ENCODE data around the gene MDM2.

DNA sequence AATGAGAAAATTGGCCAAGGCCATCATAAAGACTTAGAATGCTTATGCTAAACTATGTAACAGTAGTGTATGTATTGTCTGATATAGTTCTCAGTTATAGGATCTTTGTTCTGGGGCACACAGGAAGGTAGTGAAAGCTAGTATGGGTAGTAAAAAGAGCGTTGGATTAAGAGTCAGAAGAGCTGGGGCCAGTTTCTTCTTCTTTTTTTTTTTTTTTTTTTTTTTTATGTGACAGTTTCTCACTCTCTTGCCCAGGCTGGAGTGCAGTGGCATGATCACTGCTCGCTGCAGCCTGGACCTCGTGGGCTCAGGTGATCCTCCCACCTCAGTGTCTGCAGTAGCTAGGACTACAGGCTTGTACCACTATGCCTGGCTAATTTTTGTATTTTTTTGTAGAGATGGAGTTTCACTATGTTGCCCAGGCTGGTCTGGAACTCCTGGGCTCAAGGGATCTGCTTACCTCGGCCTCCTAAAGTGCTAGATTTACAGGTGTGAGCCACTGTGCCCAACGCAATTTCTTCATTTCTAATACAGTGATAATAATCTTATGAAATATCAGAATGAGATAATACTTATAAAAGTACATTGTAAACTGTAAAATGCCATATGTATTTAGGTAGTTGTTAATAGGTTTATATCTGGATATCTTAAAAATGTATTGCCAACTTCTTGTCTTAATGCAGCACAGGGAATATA lies 7.4 kb downstream of the MDM2 start:
- TF ChIP-seq CTCF (conservative IDR thresholded peaks at IDR 0.05; ENCODE audit: low read depth, low read length) = no peak
- TF ChIP-seq EZH2 (IDR thresholded peaks at IDR 0.05; ENCODE audit: low read length, unreplicated experiment) = no peak

Measured in PC-3 (cell line).